ENCODE measurements around the gene HPSE2. TPM values are rescaled to one million over a fixed set of nuclear protein-coding genes. Genes with fewer than 3 reads are reported as not detected.

HPSE2 gene
- polyA plus RNA-seq, 1 of the 3 experiments (the other 2 are of a cell fraction), result not detected

- Histone ChIP-seq H3K27ac (ENCODE audit: low read depth in 2 of 2, low read length in 1 of 2) (no peak overlapping the region), H3K27me3 (ENCODE audit: insufficient read depth) (no peaks in the 10 kb centered on the region), H3K79me2 (ENCODE audit: insufficient read depth) (no peaks in the 10 kb centered on the region), H3K4me1 (ENCODE audit: control insufficient read depth in 1 of 2, insufficient read depth in 2 of 2, low read depth in 1 of 2, low read length in 1 of 2) (no peaks in the 10 kb centered on the region), H3F3A (replicated peaks; ENCODE audit: insufficient read depth) (no peaks in the 10 kb centered on the region), H3K9me3 (no peaks in the 10 kb centered on the region), H3K9ac (no peak overlapping the region), H3K9me2 (no peaks in the 10 kb centered on the region), H3K4me2 (no peak overlapping the region), H3K4me3 (ENCODE audit: low read depth in 2 of 2, low read length in 1 of 2) (no peak overlapping the region), H4K20me1 (ENCODE audit: insufficient read depth) (no peaks in the 10 kb centered on the region), H2AFZ (ENCODE audit: low read depth) (no peak overlapping the region), H3K36me3 (replicated peaks in 1 of 2; ENCODE audit: control insufficient read depth in 1 of 2, insufficient read depth in 2 of 2, low read length in 1 of 2) (no peaks in the 10 kb centered on the region)
- no peak for DNase-seq
- ChIA-PET CTCF (interaction anchor here (0.6 kb wide), 1 partner anchor 33 kb away, joined by 3 read pairs; no protein-coding TSS in a partner anchor), POLR2A (no interaction called here)
- TF ChIP-seq EP300 (IDR thresholded peaks at IDR 0.05; ENCODE audit: borderline replicate concordance in 1 of 2, low read depth in 1 of 2, low read length in 1 of 2), result no peak
- no peak for TF ChIP-seq CHD2 (IDR thresholded peaks at IDR 0.05; ENCODE audit: low read length, partially characterized antibody)
- WGBS (ENCODE audit: low lambda C conversion rate), result 17% methylated on average over 2 of the region's 2 CpGs
These were observed 639.2 kb downstream of the HPSE2 start for GRCh38 chr10:98596404-98596803.

DNA sequence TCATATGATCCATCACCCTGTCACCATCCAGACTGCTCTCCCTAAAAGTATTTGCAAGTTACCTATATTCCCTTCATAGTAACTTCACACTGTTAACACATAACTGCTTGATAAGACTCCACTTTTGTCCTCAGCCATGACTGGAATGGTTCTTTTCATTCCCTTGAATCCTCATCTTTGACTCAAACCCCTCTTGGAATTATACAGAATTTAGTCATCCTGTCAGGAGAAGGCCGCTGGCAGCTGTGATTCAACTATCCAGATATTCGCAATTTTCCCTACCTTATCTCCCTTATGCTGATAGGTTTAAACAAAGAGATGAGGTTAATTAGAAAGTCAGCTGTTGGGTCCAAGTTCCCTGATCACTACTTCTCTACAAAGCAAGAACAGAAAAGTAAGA, 646.0 kb downstream of the HPSE2 start:
- DNase-seq, result no peak
- ChIA-PET POLR2A (no interaction called here), CTCF (no interaction called here)

GRCh38 chr10:98589007-98589406, 646.6 kb downstream of the HPSE2 start:
- H3K27me3 ChIP-seq (ENCODE audit: insufficient read depth), result no peaks in the 10 kb centered on the region
- no peaks in the 10 kb centered on the region for H4K20me1 ChIP-seq (ENCODE audit: insufficient read depth)
- no peak overlapping the region for H3K27ac ChIP-seq (ENCODE audit: low read depth in 2 of 2, low read length in 1 of 2)
- no peak overlapping the region for H3K4me2 ChIP-seq
- no peak overlapping the region for H3K4me3 ChIP-seq (ENCODE audit: low read depth in 2 of 2, low read length in 1 of 2)
- ChIA-PET POLR2A (no interaction called here), CTCF (no interaction called here)
- no peak overlapping the region for H2AFZ ChIP-seq (ENCODE audit: low read depth)
- H3K36me3 ChIP-seq (replicated peaks in 1 of 2; ENCODE audit: control insufficient read depth in 1 of 2, insufficient read depth in 2 of 2, low read length in 1 of 2), result no peaks in the 10 kb centered on the region
- no peak for DNase-seq
- H3F3A ChIP-seq (replicated peaks; ENCODE audit: insufficient read depth), result no peaks in the 10 kb centered on the region
- no peak overlapping the region for H3K9ac ChIP-seq
- H3K9me3 ChIP-seq, result no peaks in the 10 kb centered on the region
- 0% methylated on average over 3 of the region's 3 CpGs for WGBS (ENCODE audit: low lambda C conversion rate)
- H3K4me1 ChIP-seq (ENCODE audit: control insufficient read depth in 1 of 2, insufficient read depth in 2 of 2, low read depth in 1 of 2, low read length in 1 of 2), result no peaks in the 10 kb centered on the region
- H3K79me2 ChIP-seq (ENCODE audit: insufficient read depth), result no peaks in the 10 kb centered on the region
- no peaks in the 10 kb centered on the region for H3K9me2 ChIP-seq
- TF ChIP-seq TCF12 (IDR thresholded peaks at IDR 0.05), result no peak
- TF ChIP-seq TAF1 (IDR thresholded peaks at IDR 0.05; ENCODE audit: borderline replicate concordance, low read depth, low read length), result no peak
- TF ChIP-seq, protein P1, sequence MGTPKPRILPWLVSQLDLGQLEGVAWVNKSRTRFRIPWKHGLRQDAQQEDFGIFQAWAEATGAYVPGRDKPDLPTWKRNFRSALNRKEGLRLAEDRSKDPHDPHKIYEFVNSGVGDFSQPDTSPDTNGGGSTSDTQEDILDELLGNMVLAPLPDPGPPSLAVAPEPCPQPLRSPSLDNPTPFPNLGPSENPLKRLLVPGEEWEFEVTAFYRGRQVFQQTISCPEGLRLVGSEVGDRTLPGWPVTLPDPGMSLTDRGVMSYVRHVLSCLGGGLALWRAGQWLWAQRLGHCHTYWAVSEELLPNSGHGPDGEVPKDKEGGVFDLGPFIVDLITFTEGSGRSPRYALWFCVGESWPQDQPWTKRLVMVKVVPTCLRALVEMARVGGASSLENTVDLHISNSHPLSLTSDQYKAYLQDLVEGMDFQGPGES (IDR thresholded peaks at IDR 0.05; ENCODE audit: low read depth, low read length), result no peak
- TF ChIP-seq FOXM1 (IDR thresholded peaks at IDR 0.05; ENCODE audit: low read depth), result no peak
- TF ChIP-seq, protein P2, sequence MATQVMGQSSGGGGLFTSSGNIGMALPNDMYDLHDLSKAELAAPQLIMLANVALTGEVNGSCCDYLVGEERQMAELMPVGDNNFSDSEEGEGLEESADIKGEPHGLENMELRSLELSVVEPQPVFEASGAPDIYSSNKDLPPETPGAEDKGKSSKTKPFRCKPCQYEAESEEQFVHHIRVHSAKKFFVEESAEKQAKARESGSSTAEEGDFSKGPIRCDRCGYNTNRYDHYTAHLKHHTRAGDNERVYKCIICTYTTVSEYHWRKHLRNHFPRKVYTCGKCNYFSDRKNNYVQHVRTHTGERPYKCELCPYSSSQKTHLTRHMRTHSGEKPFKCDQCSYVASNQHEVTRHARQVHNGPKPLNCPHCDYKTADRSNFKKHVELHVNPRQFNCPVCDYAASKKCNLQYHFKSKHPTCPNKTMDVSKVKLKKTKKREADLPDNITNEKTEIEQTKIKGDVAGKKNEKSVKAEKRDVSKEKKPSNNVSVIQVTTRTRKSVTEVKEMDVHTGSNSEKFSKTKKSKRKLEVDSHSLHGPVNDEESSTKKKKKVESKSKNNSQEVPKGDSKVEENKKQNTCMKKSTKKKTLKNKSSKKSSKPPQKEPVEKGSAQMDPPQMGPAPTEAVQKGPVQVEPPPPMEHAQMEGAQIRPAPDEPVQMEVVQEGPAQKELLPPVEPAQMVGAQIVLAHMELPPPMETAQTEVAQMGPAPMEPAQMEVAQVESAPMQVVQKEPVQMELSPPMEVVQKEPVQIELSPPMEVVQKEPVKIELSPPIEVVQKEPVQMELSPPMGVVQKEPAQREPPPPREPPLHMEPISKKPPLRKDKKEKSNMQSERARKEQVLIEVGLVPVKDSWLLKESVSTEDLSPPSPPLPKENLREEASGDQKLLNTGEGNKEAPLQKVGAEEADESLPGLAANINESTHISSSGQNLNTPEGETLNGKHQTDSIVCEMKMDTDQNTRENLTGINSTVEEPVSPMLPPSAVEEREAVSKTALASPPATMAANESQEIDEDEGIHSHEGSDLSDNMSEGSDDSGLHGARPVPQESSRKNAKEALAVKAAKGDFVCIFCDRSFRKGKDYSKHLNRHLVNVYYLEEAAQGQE (IDR thresholded peaks at IDR 0.05; ENCODE audit: low read depth, low read length), result no peak
- TF ChIP-seq SMC3 (IDR thresholded peaks at IDR 0.05; ENCODE audit: low read depth, low read length), result no peak
- TF ChIP-seq, protein P3, sequence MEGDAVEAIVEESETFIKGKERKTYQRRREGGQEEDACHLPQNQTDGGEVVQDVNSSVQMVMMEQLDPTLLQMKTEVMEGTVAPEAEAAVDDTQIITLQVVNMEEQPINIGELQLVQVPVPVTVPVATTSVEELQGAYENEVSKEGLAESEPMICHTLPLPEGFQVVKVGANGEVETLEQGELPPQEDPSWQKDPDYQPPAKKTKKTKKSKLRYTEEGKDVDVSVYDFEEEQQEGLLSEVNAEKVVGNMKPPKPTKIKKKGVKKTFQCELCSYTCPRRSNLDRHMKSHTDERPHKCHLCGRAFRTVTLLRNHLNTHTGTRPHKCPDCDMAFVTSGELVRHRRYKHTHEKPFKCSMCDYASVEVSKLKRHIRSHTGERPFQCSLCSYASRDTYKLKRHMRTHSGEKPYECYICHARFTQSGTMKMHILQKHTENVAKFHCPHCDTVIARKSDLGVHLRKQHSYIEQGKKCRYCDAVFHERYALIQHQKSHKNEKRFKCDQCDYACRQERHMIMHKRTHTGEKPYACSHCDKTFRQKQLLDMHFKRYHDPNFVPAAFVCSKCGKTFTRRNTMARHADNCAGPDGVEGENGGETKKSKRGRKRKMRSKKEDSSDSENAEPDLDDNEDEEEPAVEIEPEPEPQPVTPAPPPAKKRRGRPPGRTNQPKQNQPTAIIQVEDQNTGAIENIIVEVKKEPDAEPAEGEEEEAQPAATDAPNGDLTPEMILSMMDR (IDR thresholded peaks at IDR 0.05), result no peak
- TF ChIP-seq NRF1 (IDR thresholded peaks at IDR 0.05; ENCODE audit: low read depth, low read length), result no peak
- no peak for TF ChIP-seq RXRA (IDR thresholded peaks at IDR 0.05; ENCODE audit: borderline replicate concordance, low read depth)
- TF ChIP-seq CHD2 (IDR thresholded peaks at IDR 0.05; ENCODE audit: low read length, partially characterized antibody), result no peak
- no peak for TF ChIP-seq GABPA (IDR thresholded peaks at IDR 0.05; ENCODE audit: low read depth)
- TF ChIP-seq RFX5 (IDR thresholded peaks at IDR 0.05; ENCODE audit: low read length), result no peak

More for the DNA sequence above, 646.0 kb downstream of the HPSE2 start:
- Histone ChIP-seq H3K9ac (no peak overlapping the region), H3K79me2 (ENCODE audit: insufficient read depth) (no peaks in the 10 kb centered on the region), H3K27ac (ENCODE audit: low read depth in 2 of 2, low read length in 1 of 2) (no peak overlapping the region), H3K4me2 (no peak overlapping the region), H3K27me3 (ENCODE audit: insufficient read depth) (no peaks in the 10 kb centered on the region), H3K9me3 (no peaks in the 10 kb centered on the region), H3K4me1 (ENCODE audit: control insufficient read depth in 1 of 2, insufficient read depth in 2 of 2, low read depth in 1 of 2, low read length in 1 of 2) (no peaks in the 10 kb centered on the region), H3K4me3 (ENCODE audit: low read depth in 2 of 2, low read length in 1 of 2) (no peak overlapping the region), H3K36me3 (replicated peaks in 1 of 2; ENCODE audit: control insufficient read depth in 1 of 2, insufficient read depth in 2 of 2, low read length in 1 of 2) (no peaks in the 10 kb centered on the region), H3F3A (replicated peaks; ENCODE audit: insufficient read depth) (no peaks in the 10 kb centered on the region), H2AFZ (ENCODE audit: low read depth) (no peak overlapping the region), H4K20me1 (ENCODE audit: insufficient read depth) (no peaks in the 10 kb centered on the region), H3K9me2 (no peaks in the 10 kb centered on the region)
- 4% methylated on average over 2 of the region's 2 CpGs for WGBS (ENCODE audit: low lambda C conversion rate)
- no peak for TF ChIP-seq JUND (IDR thresholded peaks at IDR 0.05)

Measured in SK-N-SH (cell line).